ENCODE measurements around the gene VASP.

- no peak for TF ChIP-seq CTCF (IDR thresholded peaks at IDR 0.05)
- no peak for TF ChIP-seq EZH2 (IDR thresholded peaks at IDR 0.05)
- no peak for TF ChIP-seq EZH2phosphoT487 (IDR thresholded peaks at IDR 0.05)
Measured at GRCh38 chr19:45464274-45464673, 43.0 kb upstream of the VASP start.

Measured in neural progenitor cell (in vitro differentiated cells).